Activated CD4-positive, CD25-positive, alpha-beta regulatory T cell (primary cell): Measurements from ENCODE around the gene CNN1.
"Not testable (repeated sequence)": the region's sequence is repeated elsewhere in the genome, so short reads cannot be mapped to it uniquely, and the experiment has no call there.

Experiments
- DNase-seq, 4 experiments: peaks; one replicate each; lab custom pipeline; 2025; lab: John Stamatoyannopoulos, UW

CNN1 gene

GRCh38 chr19:11534948-11535347 is 3.7 kb upstream of the CNN1 start:
- DNase-seq, result no peak

GRCh38 chr19:11535792-11536595 is 2.7 kb upstream of the CNN1 start:
- peak; percentile 70 to 82 (median 78) for DNase-seq

GRCh38 chr19:11539495-11540365 is 1.1 kb downstream of the CNN1 start:
- DNase-seq, result no peak

GRCh38 chr19:11540645-11541044 is 2.0 kb downstream of the CNN1 start:
- no peak for DNase-seq

- no peak for DNase-seq
Measured at GRCh38 chr19:11541238-11541637, 2.6 kb downstream of the CNN1 start.

DNA sequence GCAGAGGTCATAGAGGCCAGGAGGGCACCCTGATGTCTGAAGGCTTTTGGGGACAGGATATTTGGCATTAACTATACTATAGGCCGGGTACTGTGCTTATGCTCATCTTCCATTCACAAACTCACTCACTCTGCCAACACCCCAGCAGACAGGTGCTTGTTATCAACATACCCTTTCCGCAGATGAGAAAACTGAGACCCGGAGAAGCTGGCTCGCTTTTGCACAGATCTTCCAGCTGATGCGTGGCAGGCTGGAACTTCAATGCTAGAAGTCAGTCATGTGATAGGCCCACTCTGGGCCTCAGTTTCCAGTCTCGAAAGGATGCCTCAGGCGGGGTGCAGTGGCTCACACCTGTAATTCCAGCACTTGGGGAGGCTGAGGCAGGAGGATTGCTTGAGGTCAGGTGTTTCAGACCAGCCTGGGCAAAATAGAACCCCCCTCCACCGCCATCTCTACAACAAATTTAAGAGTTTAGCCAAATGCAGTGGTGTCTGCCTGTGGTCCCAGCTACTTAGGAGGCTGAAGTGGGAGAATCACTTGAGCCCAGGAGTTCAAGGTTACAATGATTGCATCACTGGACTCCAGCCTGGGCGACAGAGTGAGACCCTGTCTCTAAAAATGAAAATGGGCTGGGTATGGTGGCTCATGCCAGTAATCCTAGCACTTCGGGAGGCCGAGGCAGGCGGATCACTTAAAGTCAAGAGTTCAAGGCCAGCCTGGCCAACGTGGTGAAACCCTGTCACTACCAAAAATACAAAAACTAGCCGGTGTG is 9.5 kb downstream of the CNN1 start:
- no peak for DNase-seq

GRCh38 chr19:11549386-11549953 is 10.8 kb downstream of the CNN1 start:
- DNase-seq, result no peak

- no peak for DNase-seq
Measured at GRCh38 chr19:11550265-11550664, 11.6 kb downstream of the CNN1 start.

- DNase-seq, result no peak
Measured at GRCh38 chr19:11551603-11552235, 13.1 kb downstream of the CNN1 start.

DNA sequence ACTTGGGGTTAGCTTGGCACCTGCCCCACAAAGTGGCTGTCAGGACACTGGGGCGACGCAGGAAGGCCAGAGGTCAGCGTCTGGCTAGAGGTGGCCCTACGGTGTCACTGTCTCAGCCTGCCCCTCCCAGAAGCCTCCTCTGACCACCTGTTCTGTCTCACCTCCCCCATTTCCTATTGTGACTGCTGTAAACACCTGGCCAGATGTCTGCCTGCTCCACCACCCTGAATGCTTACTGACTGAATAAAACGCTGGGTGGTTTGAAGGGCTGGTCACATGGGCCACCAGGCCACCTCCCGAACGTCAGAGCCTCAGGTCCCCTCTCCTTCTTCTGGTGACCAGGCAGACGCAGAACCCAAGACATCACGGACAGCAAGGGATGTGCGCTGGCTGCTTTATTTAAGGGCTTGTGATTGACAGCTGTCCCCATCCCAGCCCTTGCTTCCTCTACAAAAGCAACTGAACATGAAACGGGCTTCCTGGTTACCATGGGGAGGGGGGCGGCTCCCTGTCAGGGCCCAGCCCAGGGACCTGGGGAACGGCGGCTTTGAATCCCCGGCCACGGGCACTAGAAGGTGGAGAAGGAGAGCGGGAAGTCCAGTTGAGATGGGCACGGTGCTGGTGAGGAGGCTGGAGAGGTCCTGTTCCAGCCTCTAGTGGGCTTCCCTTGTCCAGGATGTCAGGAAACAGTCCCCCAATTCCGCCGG is 14.2 kb downstream of the CNN1 start:
- DNase-seq, result no peak

DNA sequence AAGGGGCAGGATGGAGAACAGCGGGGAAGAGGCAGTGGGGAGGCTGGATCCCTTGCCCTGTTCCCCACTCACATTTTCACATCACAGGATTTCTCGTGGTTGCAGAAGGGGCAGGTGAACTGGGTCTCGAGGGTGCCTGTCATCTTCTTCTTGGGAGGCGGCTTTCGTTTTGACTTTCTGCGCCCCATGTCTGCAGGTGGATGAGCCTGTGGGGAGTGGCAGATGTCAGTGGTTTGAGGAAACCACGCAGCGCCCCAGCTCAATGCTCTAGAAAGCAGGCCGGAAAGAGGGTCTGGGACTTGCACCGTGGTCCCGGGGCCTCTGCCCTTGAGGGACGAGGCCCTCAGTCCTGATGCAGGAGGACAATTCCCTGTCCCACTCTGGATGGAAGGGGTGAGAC is 15.5 kb downstream of the CNN1 start:
- DNase-seq, result no peak

- no peak for DNase-seq
Measured at GRCh38 chr19:11555246-11555645, 16.6 kb downstream of the CNN1 start.

GRCh38 chr19:11556634-11557420 is 18.2 kb downstream of the CNN1 start:
- DNase-seq, result no peak

- peak; percentile 87 to 93 (median 90) for DNase-seq
Measured at GRCh38 chr19:11558881-11559828, 20.5 kb downstream of the CNN1 start, which contains the start of gene ELOF1. Gene ELOF1, minus strand, starts transcription at chr19:11559230. Its CDS starts 4,883 bp downstream, at chr19:11554347.

DNA sequence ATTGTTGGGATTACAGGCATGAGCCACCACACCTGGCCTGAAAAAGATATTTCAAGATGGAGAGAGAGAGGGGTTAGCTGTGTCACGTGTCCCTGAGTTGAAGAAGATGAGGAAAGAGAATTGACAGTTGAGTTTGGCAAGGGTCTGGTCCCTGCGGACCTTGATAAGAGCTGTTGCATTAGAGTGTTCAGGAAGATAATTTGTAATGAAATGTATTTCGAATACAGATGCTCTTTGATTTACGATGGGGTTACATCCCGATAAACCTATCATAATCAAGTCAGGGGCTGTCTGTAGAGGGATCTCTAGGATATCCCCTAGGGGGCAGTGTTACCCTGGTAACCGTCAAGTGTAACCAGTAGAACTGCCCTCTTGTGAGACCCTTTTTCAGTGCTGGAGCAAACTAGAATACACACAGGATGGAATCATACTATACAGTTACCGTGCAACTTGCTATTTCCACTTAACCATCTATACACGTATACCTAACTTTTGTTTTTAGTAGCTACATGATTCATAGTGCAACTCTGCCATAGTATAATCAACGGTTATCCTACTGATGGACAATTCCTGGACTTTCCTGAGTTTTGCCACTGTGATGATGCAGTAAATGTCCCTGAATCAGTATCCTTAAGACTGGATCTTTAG is 21.9 kb downstream of the CNN1 start:
- peak in 3 of 4 experiments; percentile 14 to 35 (median 19) for DNase-seq

- DNase-seq, result no peak
Measured at GRCh38 chr19:11563532-11563931, 24.9 kb downstream of the CNN1 start.

DNA sequence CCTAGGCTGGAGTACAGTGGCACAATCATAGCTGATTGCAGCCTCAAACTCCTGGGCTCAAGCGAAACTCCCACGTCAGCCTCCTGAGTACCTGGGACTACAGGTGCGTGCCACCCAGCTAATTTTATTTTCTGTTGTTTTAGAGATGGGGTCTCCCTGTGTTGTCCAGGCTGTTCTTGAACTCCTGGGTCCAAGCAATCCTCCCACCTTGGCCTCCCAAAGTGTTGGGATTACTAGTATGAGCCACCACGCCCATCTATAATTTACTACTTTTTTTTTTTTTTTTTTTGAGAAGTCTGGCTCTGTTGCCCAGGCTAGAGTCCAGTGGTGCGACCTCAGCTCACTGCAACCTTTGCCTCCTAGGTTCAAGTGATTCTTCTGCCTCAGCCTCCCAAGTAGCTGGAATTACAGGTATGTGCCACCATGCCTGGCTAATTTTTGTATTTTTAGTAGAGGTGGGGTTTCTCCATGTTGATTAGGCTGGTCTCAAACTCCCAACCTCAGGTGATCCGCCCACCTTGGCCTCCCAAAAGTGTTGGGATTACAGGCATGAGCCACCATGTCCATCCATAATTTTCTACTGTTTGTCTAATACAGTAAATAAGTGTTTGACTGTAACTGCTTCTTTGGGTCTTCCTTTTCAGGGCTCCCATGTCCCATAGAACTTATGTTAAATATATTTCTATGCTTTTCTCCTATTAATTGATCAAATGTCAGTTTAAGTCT is 25.6 kb downstream of the CNN1 start:
- not testable (repeated sequence) for DNase-seq

DNA sequence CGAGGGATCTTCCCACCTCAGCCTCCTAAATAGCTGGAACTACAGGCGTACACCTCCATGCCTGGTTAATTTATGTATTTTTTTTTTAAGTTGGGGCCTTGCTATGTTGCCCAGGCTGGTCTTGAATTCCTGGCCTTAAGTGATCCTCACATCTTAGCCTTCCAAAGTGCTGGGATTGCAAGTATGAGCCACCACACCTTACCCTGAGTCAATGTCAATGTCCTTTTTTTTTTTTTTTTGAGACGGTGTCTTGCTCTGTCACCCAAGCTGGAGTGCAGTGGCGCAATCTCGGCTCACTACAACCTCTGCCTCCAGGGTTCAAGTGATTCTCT is 27.0 kb downstream of the CNN1 start:
- DNase-seq, result not testable (repeated sequence)
